HG03571 (cell line): Measurements from ENCODE around the gene OXT.
"Not testable (repeated sequence)": the region's sequence is repeated elsewhere in the genome, so short reads cannot be mapped to it uniquely, and the experiment has no call there.

Source experiments
- ATAC-seq: cut with Tn5 transposase; IDR thresholded peaks from one replicate; pipeline ENCODE4 v1.9.1; 2021; ENCODE audit not compliant: unreplicated experiment

OXT gene

DNA sequence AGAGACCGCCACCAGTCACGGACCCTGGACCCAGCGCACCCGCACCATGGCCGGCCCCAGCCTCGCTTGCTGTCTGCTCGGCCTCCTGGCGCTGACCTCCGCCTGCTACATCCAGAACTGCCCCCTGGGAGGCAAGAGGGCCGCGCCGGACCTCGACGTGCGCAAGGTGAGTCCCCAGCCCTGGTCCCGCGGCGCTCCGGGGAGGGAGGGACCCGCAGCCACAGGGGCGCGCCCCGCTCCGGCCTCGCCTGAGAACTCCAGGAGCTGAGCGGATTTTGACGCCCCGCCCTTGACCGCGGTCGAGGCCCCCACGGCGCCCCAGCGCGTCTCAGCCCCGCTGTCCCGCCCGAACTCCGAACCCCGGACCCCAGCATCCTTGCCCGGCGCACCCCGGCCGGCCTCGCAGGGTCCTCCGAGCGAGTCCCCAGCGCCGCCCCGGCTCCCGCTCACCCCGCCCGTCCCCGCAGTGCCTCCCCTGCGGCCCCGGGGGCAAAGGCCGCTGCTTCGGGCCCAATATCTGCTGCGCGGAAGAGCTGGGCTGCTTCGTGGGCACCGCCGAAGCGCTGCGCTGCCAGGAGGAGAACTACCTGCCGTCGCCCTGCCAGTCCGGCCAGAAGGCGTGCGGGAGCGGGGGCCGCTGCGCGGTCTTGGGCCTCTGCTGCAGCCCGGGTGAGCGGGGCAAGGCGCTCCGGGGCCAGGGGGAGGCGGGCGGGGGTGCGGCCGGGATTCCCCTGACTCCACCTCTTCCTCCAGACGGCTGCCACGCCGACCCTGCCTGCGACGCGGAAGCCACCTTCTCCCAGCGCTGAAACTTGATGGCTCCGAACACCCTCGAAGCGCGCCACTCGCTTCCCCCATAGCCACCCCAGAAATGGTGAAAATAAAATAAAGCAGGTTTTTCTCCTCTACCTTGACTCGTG is at the start of gene OXT:
Gene OXT, plus strand, starts transcription at position 11 of the 920 bp plus-strand sequence. Its CDS starts 36 bp downstream, at position 47.
- no peak for ATAC-seq

GRCh38 chr20:3021777-3022176 is 49.6 kb upstream of the OXT start:
- no peak for ATAC-seq

DNA sequence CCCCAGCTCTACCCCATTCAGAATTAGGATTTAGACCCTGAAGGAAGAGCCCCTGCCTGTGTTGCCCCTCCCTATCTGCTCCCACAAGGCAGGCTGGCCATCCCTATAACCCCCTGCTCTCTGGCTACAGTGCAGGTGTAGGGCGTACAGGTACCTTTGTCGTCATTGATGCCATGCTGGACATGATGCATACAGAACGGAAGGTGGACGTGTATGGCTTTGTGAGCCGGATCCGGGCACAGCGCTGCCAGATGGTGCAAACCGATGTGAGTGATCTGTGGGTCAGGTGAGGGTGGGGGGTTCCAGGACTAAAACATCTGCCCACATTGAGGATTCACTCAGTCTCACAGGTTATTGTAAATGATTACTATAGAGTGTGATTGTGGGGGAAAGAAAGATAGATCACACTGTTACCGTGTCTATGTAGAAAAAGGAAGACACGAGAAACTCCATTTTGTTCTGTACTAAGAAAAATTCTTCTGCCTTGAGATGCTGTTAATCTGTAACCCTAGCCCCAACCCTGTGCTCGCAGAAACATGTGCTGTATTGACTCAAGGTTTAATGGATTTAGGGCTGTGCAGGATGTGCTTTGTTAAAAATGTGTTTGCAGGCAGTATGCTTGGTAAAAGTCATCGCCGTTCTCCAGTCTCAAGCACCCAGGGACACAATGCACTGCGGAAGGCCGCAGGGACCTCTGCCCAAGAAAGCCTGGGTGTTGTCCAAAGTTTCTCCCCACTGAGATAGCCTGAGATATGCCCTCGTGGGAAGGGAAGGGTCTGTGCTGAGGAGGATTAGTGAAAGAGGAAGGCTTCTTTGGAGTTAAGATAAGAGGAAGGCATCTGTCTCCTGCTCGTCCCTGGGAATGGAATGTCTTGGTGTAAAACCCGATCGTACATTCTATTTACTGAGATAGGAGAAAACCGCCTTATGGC is 48.6 kb upstream of the OXT start:
- ATAC-seq: not testable (repeated sequence)

DNA sequence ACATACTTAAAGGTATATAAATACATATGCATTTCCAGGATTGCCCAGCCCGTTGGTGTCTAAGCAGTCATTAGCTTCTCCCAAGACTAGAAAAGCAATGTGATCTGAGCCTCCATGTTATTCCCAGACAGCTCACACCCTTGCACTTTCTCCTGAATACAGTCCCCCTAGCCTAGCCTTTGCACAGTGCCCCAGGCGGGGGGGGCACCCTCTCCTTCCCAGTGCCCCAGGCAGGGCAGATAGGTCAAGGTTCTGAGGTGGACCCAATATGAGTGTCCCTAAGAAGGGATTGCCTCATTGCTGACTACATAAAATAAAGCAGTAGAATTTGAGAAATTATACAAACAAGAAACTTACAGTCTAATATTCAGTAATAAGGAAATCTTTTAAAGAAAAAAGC is 43.4 kb upstream of the OXT start:
- no peak for ATAC-seq

GRCh38 chr20:3031524-3032147 is 39.8 kb upstream of the OXT start:
- no peak for ATAC-seq

DNA sequence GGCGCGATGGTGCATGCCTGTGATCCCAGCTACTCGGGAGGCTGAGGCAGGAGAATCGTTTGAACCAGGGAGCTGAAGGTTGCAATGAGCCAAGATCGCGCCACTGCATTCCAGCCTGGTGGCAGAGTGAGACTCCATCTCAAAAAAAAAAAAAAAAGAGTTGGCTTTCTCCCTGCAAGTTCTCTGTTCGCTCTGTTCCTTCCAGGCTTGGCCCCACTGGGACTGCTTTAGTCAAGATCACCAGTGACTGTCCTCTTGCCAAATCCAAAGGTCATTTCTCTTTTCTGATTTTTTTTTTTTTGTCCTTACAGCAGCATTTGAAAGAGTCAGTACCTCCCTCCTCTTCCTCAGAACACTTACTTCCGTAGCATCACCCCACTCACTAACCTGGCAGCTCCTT is 38.8 kb upstream of the OXT start:
- ATAC-seq: no peak

DNA sequence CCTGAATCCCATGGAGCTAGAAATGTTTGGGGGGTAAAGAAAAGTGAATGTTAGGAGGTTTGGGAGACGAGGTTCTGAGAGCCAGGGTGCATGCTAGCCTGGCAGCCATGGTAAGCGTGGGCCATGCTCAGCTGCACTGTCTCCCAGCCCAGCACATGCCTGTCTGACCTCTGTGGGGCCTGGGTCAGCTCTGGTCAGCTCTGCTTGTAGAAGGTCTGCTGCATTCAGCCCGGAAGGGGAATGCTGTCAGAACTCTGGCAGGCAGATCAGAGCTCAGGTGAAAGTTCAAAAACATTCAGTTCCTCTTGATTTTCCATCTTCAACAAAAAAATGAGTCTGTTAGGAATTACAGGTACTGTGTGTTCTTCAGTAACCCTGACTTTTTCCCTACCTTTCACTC is 33.8 kb upstream of the OXT start:
- ATAC-seq: no peak

DNA sequence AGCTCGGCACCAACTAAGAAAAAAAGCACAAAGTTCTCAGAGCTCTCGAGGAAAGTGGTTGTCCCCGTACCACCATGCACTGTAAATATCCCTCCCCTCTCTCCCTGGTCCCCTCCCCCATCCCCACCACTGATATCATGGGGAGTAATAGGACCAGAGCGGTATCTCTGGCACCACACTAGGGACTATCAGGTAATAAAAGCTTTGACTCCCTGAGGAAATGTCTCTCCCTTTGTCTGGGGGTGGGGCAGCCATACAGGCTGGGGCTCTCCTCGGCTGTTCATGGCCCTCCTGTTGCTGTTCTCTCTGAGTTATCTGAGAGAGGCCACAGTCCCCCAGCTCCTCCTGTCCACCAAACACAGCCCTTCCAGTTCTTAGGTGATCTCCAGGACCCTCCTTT is 33.0 kb upstream of the OXT start:
- ATAC-seq: no peak

DNA sequence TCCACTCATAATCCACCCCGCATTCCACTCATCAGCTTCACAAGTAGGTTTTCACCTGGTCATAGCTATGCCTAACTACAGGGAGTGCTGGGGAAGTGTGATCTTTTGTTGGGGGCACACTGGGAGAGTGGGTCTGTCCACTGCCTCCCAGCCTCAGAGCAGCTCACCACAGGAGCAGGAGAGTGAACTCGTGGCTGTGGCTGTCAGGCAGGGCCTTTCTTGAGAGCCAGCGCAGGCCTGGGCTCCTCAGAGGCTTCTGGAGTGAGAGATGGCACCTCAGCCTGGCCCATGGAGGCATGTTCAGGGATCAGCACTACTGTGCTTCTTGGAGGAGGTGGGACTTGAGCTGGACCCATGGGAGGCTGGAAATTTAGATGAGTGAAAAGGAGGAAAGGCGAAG is 32.0 kb upstream of the OXT start:
- no peak for ATAC-seq

GRCh38 chr20:3040086-3040485 is 31.3 kb upstream of the OXT start:
- ATAC-seq: no peak

DNA sequence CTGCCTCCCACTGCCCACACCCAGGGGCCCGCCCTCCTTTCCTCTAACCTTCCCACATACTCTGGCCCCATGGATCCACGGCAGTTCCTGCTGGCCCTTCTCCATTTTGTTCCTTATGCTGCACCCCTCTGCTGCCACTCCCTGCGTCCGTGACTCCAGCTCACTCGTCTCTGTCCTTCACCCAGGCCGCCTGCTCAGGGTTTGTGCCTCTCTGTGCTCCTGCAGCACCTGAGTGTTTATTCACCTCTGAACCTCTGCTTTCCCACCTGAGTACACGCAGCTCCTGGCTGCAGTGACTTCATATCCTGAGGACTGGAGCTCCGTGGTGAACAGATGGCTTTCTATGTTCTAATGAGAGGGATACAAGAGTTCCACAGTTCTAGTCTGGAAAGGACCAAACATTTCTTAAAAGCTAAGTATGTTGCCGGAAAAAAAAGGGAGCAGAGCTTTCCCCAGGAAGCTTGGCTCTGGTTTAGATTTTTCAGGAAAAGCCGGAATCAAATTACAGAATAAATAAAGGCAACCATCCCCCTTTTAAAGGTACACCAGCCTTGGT is 29.5 kb upstream of the OXT start:
- ATAC-seq: no peak

GRCh38 chr20:3042625-3043024 is 28.8 kb upstream of the OXT start:
- ATAC-seq: no peak

- ATAC-seq: no peak
These were observed 28.1 kb upstream of the OXT start, which contains the start of gene GNRH2 for GRCh38 chr20:3043322-3043721. TSS of gene GNRH2 (plus strand) at chr20:3043622. CDS start at chr20:3044415, 793 bp downstream.

DNA sequence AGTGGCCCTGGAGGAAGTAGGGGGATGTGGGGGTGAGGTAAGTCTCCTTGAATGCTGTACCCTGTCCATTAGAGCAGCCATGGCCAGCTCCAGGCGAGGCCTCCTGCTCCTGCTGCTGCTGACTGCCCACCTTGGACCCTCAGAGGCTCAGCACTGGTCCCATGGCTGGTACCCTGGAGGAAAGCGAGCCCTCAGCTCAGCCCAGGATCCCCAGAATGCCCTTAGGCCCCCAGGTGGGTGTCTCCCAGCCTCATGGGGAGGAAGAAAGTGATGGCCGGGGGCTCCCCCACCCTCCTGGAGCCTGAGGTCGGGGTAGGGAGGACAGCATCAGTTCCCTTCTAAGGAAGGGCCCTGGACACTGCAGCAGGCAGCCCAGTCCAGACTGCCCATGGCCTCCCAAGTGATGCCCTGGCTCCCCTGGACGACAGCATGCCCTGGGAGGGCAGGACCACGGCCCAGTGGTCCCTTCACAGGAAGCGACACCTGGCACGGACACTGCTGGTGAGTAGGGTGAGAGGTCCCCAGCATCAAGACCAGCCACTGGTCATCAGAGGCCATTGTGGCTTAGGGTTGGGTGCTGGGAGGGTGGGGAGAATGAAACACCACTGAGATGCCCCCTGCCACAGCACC is 27.0 kb upstream of the OXT start:
- no peak for ATAC-seq

- ATAC-seq: peak; percentile 35
These were observed 26.2 kb upstream of the OXT start for GRCh38 chr20:3045042-3045815.

DNA sequence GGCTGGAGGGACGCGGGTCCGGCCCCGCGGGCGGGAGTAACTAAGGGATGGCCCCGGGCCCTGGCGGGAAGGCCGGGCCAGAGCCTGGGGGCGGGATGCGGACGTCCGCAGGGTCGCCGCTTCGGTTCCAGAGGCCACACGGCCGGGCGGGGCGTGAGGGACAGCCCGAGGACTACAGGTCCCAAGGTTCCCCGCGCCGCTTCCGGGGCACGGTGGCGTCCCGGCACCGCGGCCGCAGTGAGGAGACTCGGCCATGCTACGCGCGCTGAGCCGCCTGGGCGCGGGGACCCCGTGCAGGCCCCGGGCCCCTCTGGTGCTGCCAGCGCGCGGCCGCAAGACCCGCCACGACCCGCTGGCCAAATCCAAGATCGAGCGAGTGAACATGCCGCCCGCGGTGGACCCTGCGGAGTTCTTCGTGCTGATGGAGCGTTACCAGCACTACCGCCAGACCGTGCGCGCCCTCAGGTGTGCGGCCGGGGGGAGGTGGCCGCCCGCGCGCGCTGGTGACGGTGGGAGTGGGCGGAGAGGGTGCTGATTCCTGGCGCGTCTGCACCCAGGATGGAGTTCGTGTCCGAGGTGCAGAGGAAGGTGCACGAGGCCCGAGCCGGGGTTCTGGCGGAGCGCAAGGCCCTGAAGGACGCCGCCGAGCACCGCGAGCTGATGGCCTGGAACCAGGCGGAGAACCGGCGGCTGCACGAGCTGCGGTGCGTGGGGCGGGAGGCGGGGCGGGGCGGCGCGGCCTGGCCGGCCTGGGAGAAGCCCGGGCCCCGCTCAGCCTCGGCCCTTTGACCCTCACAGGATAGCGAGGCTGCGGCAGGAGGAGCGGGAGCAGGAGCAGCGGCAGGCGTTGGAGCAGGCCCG is 25.4 kb upstream of the OXT start, which contains the start of gene MRPS26:
Gene MRPS26, plus strand, starts transcription at position 237 of the 861 bp plus-strand sequence. Its CDS starts 17 bp downstream, at position 254.
- ATAC-seq: peak; percentile 84

GRCh38 chr20:3046677-3047462 is 24.6 kb upstream of the OXT start:
- no peak for ATAC-seq
